K562 (cell line): ENCODE measurements around the gene GBP1. TPM values are rescaled to one million over a fixed set of nuclear protein-coding genes. Genes with fewer than 3 reads are reported as not detected.
A peak's percentile ranks its signal among the peaks of the same experiment; 100 is the strongest.

Experiments used
- ATAC-seq: fragments of 200-7000 bp; cut with Tn5 transposase; 3 replicates; pipeline ENCODE4 v1.9.1; 2020; ENCODE audit warnings: moderate library complexity
- BruUV-seq: library from RNA; stranded (reverse); fragments of 400-500 nt; replicated peaks from 2 replicates; lab custom pipeline; 2021; lab: Mats Ljungman, UMichigan
- CTCF ChIA-PET: fragments of 300-600 bp; formaldehyde crosslinking; extraction: SDS; loops from one replicate; lab custom pipeline; 2021; ENCODE audit warnings: low intra/inter-chr PET ratio; lab: Yijun Ruan, JAX
- POLR2A ChIA-PET: fragments of 300-600, 350-650 bp; sonication (Branson Sonifier 250); formaldehyde crosslinking; extraction: SDS; loops from one replicate; lab custom pipeline; 2021; ENCODE audit warnings: antibody characterized with exemption, inconsistent platforms; lab: Yijun Ruan, JAX
- DNase-seq, 4 experiments: peaks; one replicate each; pipeline versions ENCODE4 v3.0.0 to v3.0.0-alpha.2; 2011 to 2018; ENCODE audit warnings: low spot score in 3 of 4, mixed read lengths in 3 of 4; ENCODE audit errors: extremely low read depth in 1 of 4
- FAIRE-seq: peaks from 2 replicates; lab custom pipeline; 2011; peaks lifted over from hg19 to GRCh38; lab: Jason Lieb, UNC
- H2AFZ ChIP-seq: 2 replicates; pipeline ENCODE4 v1.6.0; 2011; ENCODE audit warnings: low read depth, low read length, control low read depth, inconsistent platforms
- H3K27ac ChIP-seq: fragments of 200-600 bp; 3 replicates; pipeline ENCODE4 v1.8.0; 2011; ENCODE audit warnings: low read depth, mild to moderate bottlenecking, control low read depth, inconsistent platforms, low read length, moderate library complexity, mixed read lengths; ENCODE audit errors: extremely low read depth
- H3K27me3 ChIP-seq, 2 experiments: fragments of 300-600 bp in 1 of 2; 2 replicates in 1 of 2; 3 replicates in 1 of 2; pipeline versions ENCODE4 v1.6.0 to v1.8.0; 2011; ENCODE audit warnings: inconsistent platforms in 2 of 2, low read length in 2 of 2, mild to moderate bottlenecking in 1 of 2, mixed read lengths in 1 of 2, moderate library complexity in 1 of 2; ENCODE audit not compliant: control insufficient read depth in 2 of 2, insufficient read depth in 2 of 2
- H3K36me3 ChIP-seq: fragments of 300-600 bp; 3 replicates; pipeline ENCODE4 v1.8.0; 2011; ENCODE audit warnings: mild to moderate bottlenecking, low read length, inconsistent platforms; ENCODE audit not compliant: control insufficient read depth, insufficient read depth
- H3K4me1 ChIP-seq, 2 experiments: fragments of 200-600 bp in 1 of 2; replicated peaks in 1 of 2; 2 replicates in 1 of 2; 3 replicates in 1 of 2; pipeline versions ENCODE4 v1.5.1 to v1.8.0; 2011; ENCODE audit warnings: inconsistent platforms in 2 of 2, low read length in 2 of 2, mild to moderate bottlenecking in 1 of 2, mixed read lengths in 1 of 2, moderate library complexity in 1 of 2; ENCODE audit not compliant: control insufficient read depth in 2 of 2, insufficient read depth in 2 of 2
- H3K4me2 ChIP-seq: 2 replicates; pipeline ENCODE4 v1.6.1; 2011; ENCODE audit warnings: low read length, control low read depth, inconsistent platforms, mixed read lengths; ENCODE audit not compliant: insufficient read depth
- H3K4me3 ChIP-seq: fragments of 200-600 bp; sonication (generic), shearing (Covaris generic); 2 replicates; pipeline ENCODE4 v1.5.1; 2016; ENCODE audit warnings: control low read depth, inconsistent platforms
- H3K79me2 ChIP-seq: fragments of 200-600 bp; 3 replicates; pipeline ENCODE4 v1.8.0; 2011; ENCODE audit warnings: low read length, inconsistent platforms; ENCODE audit not compliant: control insufficient read depth, insufficient read depth
- H3K9ac ChIP-seq, 2 experiments: 2 replicates each; pipeline versions ENCODE4 v1.6.0 to v1.6.1; 2011; ENCODE audit warnings: low read depth in 2 of 2, low read length in 2 of 2, control low read depth in 1 of 2, inconsistent platforms in 1 of 2, mild to moderate bottlenecking in 1 of 2, mixed read lengths in 1 of 2; ENCODE audit not compliant: insufficient read depth in 1 of 2
- H3K9me1 ChIP-seq: one replicate; pipeline ENCODE4 v1.6.0; 2011; ENCODE audit warnings: inconsistent platforms, mild to moderate bottlenecking, low read length, moderate library complexity; ENCODE audit not compliant: control insufficient read depth, insufficient read depth
- H3K9me3 ChIP-seq: replicated peaks from 2 replicates; pipeline ENCODE4 v1.5.1; 2011; ENCODE audit warnings: low read depth, low read length, inconsistent platforms; ENCODE audit not compliant: control insufficient read depth, insufficient read depth
- H4K20me1 ChIP-seq: replicated peaks from 2 replicates; pipeline ENCODE4 v1.6.1; 2011; ENCODE audit warnings: low read length, inconsistent platforms, mixed read lengths; ENCODE audit not compliant: control insufficient read depth, insufficient read depth
- ARNT ChIP-seq, 2 experiments: fragments of 450-650 bp; IDR thresholded peaks; 2 replicates each; pipeline ENCODE4 v1.6.1; 2016; ENCODE audit warnings: mild to moderate bottlenecking in 1 of 2
- EHMT2 ChIP-seq: fragments of 450-650 bp; IDR thresholded peaks from 2 replicates; pipeline ENCODE4 v1.6.1; 2018; ENCODE audit warnings: antibody characterized with exemption
- GABPB2 ChIP-seq: fragments of 250-450 bp; sonication (Bioruptor Pico); conservative IDR thresholded peaks from 2 replicates; pipeline ENCODE4 v1.5.1; 2021; ENCODE audit warnings: mild to moderate bottlenecking
- HNRNPL ChIP-seq: fragments of 200-400 bp; formaldehyde crosslinking; IDR thresholded peaks from 2 replicates; pipeline ENCODE4 v1.6.1; 2017; ENCODE audit warnings: low read depth, mild to moderate bottlenecking, low read length
- IRF1 ChIP-seq: sonication (generic); formaldehyde crosslinking; IDR thresholded peaks from 2 replicates; pipeline ENCODE4 v1.8.0; 2022; ENCODE audit warnings: missing genetic modification reagents, mild to moderate bottlenecking, borderline replicate concordance
- KLF16 ChIP-seq: IDR thresholded peaks from 2 replicates; pipeline ENCODE4 v1.6.1; 2016; ENCODE audit warnings: antibody characterized with exemption
- MCM3 ChIP-seq: fragments of 450-650 bp; IDR thresholded peaks from 2 replicates; pipeline ENCODE4 v1.6.1; 2016
- NBN ChIP-seq: fragments of 450-650 bp; IDR thresholded peaks from 2 replicates; pipeline ENCODE4 v1.6.1; 2016; ENCODE audit warnings: low read depth, mild to moderate bottlenecking
- SPI1 ChIP-seq: IDR thresholded peaks from 2 replicates; pipeline ENCODE4 v1.6.1; 2011; ENCODE audit warnings: low read depth, low read length, control low read depth, borderline replicate concordance
- TRIM28 ChIP-seq: fragments of 450-650 bp; IDR thresholded peaks from 2 replicates; pipeline ENCODE4 v1.6.1; 2017
- XRCC3 ChIP-seq: fragments of 450-650 bp; IDR thresholded peaks from 2 replicates; pipeline ENCODE4 v1.6.1; 2017; ENCODE audit warnings: mild to moderate bottlenecking, moderate library complexity
- ZFPM2 ChIP-seq: fragments of 250-450 bp; sonication (Bioruptor Pico); IDR thresholded peaks from 2 replicates; pipeline ENCODE4 v1.5.1; 2022; ENCODE audit warnings: mild to moderate bottlenecking
- ZNF277 ChIP-seq: fragments of 250-450 bp; sonication (Bioruptor Pico); IDR thresholded peaks from 2 replicates; pipeline ENCODE4 v1.8.0; 2022; ENCODE audit warnings: inconsistent platforms, mild to moderate bottlenecking, moderate library complexity, borderline replicate concordance
- ZNF407 ChIP-seq: fragments of 450-650 bp; IDR thresholded peaks from 2 replicates; pipeline ENCODE4 v1.6.1; 2016; ENCODE audit warnings: low read depth
- WGBS: fragments of 100-300 bp; shearing (Covaris generic); methylation state at CpG from one replicate; pipeline ENCODE4 v1.1.6; 2016; ENCODE audit warnings: low coverage, mixed read lengths; ENCODE audit not compliant: insufficient coverage; ENCODE audit errors: missing lambda C conversion rate; 5-methylcytosine and 5-hydroxymethylcytosine counted together
- in situ Hi-C: fragments of 300-500 bp; cut with MboI; formaldehyde crosslinking; loops from 4 replicates; pipeline ENCODE4 v1.15.0; 2018; ENCODE audit warnings: inconsistent platforms, mixed read lengths
- intact Hi-C: fragments of 100-400 bp; cut with micrococcal nuclease; formaldehyde crosslinking; loops from 2 replicates; pipeline ENCODE4 v1.14.2; 2022
- polyA plus RNA-seq, 8 experiments: library from polyadenylated mRNA; depleted of rRNA in 4 of 8; stranded (reverse) in 5 of 8; unstranded in 3 of 8; fragments of >200 nt; fragmentation: Nextera tagmentation in 2 of 8; fragmentation: Illumina TruSeq in 1 of 8; extraction: Ambion mirVana in 2 of 8; extraction: Trizol in 1 of 8; gene quantifications; 2 replicates each; pipeline versions ENCODE4 v1.2.1 to v1.2.3, GENCODE V29; 2011 to 2014; ENCODE audit warnings: inconsistent platforms in 1 of 8, missing spikeins in 1 of 8
- total RNA-seq, 7 experiments: library from RNA; depleted of rRNA in 6 of 7; stranded (reverse); fragments of >200 nt in 6 of 7; fragmentation: Illumina TruSeq in 2 of 7; extraction: Trizol in 2 of 7; gene quantifications; 2 replicates each; pipeline versions ENCODE4 v1.2.1 to v1.2.3, GENCODE V29; 2011 to 2021; ENCODE audit warnings: low replicate concordance in 1 of 7

GBP1 gene
- total and polyA plus RNA-seq, 9 of the 15 experiments (the other 6 are each of a cell fraction or from before 2014, with no cell fraction given) = not detected

GRCh38 chr1:89098857-89099256 is 33.8 kb upstream of the GBP1 start (continued):
- no peak for TF ChIP-seq HNRNPL
- TF ChIP-seq EHMT2 = no peak
- no peak for TF ChIP-seq MCM3

GRCh38 chr1:89095737-89096136 is 30.7 kb upstream of the GBP1 start:
- FAIRE-seq (no peak), DNase-seq (no peak), ATAC-seq (no peak)
- POLR2A ChIA-PET = interaction anchor here (0.9 kb wide), 1 partner anchor 10 kb away, joined by 3 read pairs; no protein-coding TSS in a partner anchor
- CTCF ChIA-PET = no interaction called here
- Histone ChIP-seq H4K20me1 (no peaks in the 10 kb centered on the region), H3K27me3 (no peaks in the 10 kb centered on the region), H2AFZ (no peak overlapping the region), H3K27ac (no peak overlapping the region), H3K9me3 (peaks cover 3% of the 10 kb centered on the region), H3K36me3 (no peaks in the 10 kb centered on the region), H3K4me3 (no peak overlapping the region), H3K4me2 (no peak overlapping the region), H3K79me2 (no peaks in the 10 kb centered on the region), H3K9ac (no peak overlapping the region), H3K4me1 (no peaks in the 10 kb centered on the region), H3K9me1 (no peaks in the 10 kb centered on the region)
- intact Hi-C loops = no loop called here
- in situ Hi-C loops = no loop called here
- 3% methylated on average over 2 of the region's 2 CpGs for WGBS
- no TSS peak for BruUV-seq
- TF ChIP-seq XRCC3 (no peak), ZFPM2 (CRISPR knock-in tag) (no peak), IRF1 (no peak), NBN (no peak), ARNT (IDR thresholded peaks at IDR 0.05) (no peak), ZNF277 (CRISPR knock-in tag) (no peak), KLF16 (no peak), TRIM28 (peak; percentile 68; the same call in 1 of the 2 replicates), GABPB2 (no peak), ZNF407 (no peak), SPI1 (no peak)
